ENCODE data around the gene SBSN.

GRCh38 chr19:35488677-35489076 lies 39.4 kb downstream of the SBSN start:
- TF ChIP-seq EZH2 (IDR thresholded peaks at IDR 0.05; ENCODE audit: insufficient read depth, poor library complexity, severe bottlenecking) (no peak), EZH2phosphoT487 (IDR thresholded peaks at IDR 0.05; ENCODE audit: insufficient read depth, low read depth) (no peak)

All from GM23248 (cell line).